HG03469 (cell line): ENCODE measurements around the gene NSUN7.
A peak's percentile ranks its signal among the peaks of the same experiment; 100 is the strongest.
"Not testable (repeated sequence)": the region's sequence is repeated elsewhere in the genome, so short reads cannot be mapped to it uniquely, and the experiment has no call there.

Experiments
- ATAC-seq: cut with Tn5 transposase; IDR thresholded peaks from one replicate; pipeline ENCODE4 v1.9.1; 2021; ENCODE audit warnings: mild to moderate bottlenecking, moderate library complexity, moderate number of reproducible peaks; ENCODE audit not compliant: unreplicated experiment

The NSUN7 gene, protein sequence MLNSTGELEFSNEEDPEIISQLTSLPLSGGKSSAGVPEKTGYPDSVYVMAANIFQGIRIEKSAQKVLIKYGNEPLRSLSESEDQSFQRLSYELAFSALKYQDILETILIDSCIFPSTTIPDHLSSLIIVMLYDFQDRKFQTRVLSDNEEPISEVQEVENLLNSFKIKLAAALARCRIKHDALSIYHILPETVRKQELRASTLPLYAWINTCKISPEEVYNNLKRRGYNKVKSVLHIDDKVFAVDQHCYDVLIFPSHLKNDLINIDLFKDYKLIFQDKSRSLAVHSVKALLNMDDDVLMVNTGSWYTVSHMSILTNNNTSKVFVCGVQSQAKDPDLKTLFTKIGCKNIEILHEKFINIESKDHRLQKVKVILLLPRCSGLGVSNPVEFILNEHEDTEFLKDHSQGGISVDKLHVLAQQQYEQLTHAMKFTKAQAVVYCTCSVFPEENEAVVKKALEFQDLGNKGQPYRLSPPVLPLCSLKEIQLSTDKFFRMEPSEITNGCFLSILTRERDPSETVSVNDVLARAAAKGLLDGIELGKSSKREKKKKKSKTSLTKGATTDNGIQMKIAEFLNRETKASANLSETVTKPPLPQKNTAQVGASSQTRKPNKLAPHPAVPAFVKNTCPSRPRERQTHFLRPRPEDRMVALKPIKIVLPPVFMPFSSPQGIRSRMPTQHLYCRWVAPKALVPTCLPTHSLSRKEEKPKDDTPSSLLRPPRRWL

DNA sequence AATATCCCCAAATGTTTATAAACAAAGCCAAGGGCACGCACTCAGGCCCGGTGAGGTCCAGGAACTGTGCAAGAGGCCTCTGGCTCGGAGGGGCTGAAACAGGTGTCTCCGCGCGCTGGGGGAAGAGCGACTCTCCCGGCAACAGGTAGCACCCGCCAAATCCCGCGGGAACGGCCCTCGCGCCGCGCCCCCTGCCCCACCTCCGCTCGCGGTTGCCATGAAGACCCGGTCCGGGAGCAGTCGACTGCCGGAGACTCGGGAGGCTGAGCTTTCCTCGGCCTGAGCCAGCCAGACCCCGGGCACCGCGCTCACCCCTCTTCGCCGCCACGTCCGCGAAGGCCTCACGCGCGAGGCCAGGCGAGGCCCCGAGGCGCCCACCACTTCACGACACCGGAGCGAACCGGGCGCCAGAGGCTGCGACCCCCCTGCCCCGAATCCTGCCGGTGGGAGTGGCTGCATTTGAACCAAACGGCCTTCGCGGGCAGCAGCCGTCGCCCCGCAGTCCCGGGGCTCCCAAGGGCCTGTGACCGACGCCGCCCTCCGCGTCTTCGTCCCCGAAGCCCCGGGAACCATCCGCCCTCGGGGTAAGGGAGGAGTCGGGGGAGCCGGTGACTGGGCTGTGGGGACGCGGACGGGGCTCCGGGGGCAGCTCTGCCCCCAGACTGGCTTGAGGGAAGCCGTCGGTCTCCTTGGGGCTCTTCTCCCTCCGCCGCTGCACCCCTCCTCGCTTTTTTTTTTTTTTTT, at the start of gene NSUN7:
TSS of gene NSUN7 (plus strand) at position 239 of the 744 bp plus-strand sequence. CDS start 739 bp downstream, outside the sequence.
- ATAC-seq: no peak

DNA sequence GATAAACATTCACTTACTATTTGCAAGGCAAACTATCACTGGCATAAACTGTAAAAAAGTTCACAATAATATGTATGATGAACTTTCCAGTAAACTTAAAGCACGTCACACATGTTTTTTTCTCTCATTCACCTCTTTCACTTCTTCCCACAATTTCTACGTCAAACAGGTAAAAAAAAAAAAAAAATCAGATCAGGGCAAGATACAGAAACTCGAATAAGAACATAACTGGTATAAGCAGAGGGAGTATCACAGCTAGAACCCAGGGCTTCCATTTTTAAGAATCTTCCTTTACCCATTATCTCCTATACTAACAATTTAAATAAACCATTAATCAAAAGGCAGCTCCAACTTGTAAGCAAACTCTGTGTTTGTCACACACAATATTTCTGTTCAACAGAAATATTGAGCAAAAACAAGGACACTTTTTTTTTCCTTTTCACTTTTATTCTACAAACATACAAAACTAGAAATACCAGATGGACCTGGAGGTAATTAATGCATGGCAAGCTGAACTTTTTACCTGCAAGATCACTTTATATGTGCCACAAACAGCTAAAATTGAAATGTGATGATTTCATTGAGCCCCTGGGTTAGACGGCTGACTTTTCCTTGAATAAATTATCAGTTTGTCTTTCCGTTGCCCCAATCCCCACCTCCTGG, 47.5 kb upstream of the NSUN7 start:
- no peak for ATAC-seq

DNA sequence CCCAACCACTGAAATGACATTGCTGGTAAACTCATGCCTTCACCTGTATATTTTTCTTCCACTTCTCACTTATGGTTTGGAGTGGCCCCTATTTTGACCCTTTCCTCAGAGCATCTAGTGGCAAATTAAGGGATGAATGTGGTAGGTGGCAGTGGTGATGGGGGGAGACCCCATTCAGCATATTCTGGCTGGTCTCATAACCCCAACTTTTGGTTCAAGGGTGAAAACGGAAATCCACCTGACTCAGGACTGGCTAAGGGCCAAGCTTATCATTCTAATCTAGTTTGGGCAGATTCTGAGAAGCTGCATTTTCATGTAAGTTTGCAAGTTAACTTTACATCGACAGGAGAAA, 47.0 kb upstream of the NSUN7 start:
- no peak for ATAC-seq

DNA sequence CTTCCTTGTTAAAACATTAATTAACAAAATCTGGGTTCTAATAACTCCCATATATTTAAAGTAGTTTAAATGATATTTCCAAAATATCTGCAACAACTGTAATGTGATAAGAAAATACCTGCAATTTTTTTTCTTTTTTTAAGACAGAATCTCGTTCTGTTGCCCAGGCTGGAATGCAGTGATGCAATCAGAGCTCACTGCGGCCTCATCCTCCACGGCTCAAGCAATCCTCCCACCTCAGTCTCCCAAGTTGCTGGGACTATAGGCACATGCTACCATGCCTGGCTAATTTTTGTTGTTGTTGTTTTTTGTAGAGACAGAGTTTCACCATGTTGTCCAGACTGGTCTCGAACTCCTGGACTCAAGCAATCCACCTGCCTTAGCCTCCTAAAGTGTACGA, 45.7 kb upstream of the NSUN7 start:
- no peak for ATAC-seq

DNA sequence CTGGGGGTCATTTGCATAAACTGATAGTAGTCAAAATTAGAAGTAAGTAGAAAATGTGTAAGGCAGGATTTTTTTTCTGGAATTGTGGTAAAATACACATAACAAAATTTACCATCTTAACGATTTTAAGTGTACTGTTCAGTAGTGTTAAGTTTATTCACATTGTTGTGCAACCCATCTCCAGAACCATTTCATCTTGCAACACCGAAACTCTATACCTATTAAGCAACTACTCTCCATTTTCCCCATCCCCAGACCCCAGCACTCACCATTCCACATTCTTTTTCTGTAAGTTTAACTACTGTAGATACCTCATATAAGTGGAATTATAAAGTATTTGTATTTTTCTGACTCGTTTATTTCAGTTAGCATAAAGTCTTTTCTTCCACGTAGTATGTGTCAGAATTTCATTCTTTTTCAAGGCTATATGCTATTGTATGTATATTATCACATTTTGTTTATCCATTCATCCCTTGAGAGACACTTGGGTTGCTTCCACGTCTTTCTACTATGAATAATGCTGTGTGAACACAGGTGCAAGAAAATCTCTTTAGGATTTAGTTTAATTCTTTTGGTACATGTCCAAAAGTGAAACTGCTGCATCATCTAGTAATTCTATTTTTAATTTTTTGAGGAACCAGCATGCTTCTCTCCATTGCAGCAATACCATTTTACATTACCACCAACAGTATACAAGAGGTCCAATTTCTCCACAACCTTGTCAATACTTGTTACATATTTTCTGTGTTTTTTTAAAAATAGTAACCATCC, 39.1 kb upstream of the NSUN7 start:
- no peak for ATAC-seq

DNA sequence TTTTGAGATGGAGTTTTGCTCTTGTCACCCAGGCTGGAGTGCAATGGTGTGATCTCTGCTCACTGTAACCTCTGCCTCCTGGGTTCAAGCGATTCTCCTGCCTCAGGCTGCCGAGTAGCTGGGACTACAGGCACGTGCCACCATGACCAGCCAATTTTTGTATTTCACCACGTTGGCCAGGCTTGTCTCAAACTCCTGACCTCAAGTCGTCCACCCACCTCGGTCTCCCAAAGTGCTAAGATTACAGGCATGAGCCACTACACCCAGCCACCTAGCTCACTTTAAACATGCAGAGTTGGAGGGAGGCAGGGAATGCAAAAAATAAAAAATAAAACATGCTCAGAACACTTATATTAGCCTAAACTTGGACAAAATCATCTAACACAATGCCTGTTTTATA, 36.8 kb upstream of the NSUN7 start:
- ATAC-seq: not testable (repeated sequence)

DNA sequence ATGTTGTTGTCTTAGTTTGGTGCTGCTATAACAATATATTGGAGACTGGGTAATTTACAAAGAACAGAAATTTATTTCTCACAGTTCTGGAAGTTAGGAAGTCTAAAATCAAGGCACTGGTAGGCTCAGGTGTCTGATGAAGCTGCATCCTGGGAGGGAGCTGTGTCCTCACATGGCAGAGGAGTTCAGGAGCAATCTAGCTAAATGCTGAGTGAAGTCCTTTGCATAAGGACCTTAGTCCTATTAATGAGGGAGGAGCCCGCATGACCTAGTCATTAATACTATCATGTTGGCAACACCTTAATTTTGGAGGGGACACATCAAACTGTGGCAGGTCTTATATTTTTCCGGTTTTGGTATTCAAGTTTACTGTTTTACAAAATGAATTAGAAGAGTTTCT, 36.0 kb upstream of the NSUN7 start:
- ATAC-seq: no peak

DNA sequence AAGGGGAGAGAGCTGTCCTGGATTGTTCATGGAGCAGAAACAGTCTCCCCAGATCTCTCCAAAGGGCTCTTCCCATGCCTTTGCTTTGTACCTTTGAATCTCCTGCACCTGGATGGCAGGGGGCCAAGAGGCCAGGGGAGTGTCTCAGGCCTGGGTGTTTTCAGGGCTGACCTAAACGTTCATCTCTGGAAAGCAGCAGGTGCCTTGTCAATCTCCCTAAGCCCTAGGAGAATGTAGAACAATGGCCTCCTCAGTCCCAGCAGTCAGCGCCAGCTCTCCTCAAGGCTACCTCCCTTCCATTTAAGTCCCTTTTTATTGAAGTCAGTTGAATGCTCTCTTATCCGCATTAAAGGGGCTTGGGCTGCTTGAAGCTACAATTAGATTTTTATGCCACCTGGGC, 31.2 kb upstream of the NSUN7 start:
- no peak for ATAC-seq

DNA sequence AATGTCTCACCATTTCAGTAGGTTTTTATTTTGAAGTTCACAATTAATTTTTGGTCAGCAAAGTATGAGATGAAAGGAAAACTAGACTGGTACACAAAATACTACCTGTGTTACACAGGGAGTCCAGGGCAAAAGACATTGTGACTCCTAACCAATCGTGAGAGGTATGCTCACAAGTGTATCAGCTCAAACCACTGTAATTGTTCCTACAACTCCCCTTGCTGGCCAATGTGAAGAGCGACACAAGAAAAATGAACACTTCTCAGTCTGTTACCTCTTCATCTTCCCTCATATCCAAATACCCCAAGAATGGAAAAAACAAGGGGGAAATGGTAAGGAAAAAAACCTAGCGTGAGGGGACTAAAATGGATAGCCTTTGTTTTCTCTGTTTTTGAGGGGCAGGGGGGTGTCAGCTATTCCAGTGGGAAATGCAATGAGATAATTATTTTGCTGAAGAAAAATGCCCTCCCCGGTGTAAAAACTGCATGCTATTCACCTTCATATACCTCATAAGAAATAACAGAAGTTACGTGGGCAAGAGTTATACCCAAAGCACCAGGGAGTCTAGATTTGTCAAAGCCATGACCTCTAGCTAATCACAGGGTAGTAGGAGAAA, 30.6 kb upstream of the NSUN7 start:
- peak; percentile 55 for ATAC-seq

DNA sequence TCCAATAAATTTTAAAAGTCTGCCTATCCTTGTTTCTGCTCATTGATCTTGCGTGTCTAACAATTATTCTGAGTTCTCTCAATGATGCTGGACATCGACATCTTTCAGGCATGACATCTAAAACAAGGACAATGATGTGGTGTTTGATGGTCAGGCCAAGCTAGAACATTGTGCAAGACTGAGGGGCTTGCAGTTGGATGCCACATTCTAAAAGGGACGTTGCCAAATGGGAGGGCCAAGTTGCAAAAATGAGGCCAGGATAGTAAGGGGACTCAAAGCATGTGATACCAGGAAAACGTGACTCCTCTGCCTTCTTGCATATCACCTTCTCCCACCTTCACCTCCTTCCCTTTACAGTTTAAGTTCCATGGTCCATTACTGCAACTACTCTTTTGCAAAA, 29.4 kb upstream of the NSUN7 start:
- ATAC-seq: no peak

DNA sequence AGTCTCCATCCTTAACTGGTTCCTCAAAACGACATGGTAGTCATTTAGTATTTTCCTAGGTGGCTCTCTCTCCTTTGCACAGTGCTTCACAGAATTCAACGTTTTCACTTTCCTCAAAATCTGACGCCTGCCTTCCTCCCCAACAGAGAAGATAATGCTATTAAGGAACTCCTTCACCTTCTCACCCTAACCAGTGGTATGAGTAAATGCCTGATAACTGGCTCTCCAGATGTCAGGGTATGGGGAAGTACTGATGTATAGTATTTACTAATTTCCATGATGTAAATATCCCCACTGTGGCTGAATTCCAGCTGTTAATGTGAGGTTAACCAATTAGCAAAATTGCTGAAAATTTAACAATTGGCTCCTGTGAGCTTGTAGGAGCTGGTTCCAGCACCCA, 28.8 kb upstream of the NSUN7 start:
- no peak for ATAC-seq

DNA sequence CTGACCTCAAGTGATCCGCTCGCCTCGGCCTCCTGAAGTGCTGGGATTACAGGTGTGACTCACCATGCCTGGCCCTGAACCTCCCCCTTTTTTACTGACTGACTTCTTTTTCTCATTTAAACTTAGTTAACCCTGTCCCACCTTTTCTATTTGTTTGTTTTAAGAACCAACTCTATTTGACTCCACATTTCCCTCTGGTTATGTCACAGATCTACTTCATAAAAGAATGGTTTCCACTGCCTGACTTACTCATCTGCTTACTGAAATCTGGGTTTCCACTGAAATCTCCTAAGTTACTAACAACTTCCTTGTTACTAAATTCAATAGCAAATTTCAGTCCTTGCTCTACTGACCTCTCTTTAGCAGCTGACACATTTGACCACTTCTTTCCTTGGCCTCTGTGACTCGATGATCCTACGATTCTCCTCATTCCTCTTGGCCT, 28.0 kb upstream of the NSUN7 start:
- no peak for ATAC-seq

DNA sequence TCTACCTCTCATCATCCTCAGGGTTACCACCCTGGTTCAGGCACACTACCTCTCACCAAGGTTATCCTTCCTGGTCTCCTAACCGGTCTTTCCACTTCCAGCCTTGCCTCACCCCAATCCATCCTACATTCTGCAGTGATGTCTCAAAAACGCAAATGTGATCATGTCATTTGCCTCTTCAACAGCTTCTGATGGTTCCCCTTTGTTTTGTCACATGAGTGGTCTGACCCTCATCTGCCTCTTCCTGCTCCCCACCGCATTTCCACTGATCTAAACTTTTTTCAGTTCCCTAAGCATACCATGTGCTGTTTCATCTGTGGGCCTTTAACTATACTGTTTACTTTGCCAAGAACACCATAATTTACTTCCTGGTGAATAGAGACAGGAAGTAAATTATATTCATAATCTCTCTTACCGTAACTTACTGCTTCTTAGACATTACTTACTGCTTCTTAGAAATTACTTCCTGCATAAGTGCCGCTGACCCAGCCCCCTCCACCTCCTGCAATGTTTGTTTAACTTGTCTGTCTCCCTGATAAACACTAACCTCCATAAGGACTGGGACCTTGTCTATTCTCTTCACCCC, 27.1 kb upstream of the NSUN7 start:
- peak; percentile 59 for ATAC-seq

DNA sequence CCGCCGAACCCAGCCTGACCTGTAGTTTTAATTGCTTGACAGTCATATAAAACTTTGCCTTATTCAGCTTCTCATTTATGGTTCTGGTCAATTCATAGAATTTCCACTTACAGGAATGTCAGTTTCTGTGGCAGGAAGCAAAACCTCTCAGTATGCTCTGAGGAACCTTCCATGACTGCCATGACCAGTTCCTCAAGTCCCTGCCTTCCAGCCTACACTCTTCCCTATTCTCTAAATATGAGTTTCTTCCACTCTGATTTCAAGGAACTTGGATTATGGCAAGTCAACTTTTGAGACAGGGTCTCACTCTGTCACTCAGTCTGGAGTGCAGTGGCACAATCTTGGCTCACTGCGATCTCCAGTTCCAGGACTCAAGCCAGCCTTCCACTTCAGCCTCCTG, 26.0 kb upstream of the NSUN7 start:
- no peak for ATAC-seq

DNA sequence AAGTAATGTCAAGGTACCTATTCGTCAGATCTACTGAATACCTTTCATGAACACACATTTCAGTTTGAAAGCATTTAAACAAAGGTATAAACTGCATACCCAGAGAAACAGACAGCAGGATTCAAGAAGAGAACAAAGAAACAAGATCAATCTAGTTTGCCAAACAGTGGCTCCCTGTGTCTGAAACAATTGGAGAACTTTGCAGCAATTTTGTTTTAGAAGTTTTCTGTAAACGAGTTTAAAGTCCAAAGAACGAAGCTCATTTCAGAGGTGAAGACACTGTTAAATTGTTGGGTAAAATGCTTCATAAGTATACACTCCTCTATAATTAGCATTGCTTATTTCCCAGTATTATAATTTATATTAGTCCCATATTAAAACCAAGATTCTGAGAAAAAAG, 21.4 kb upstream of the NSUN7 start:
- no peak for ATAC-seq

DNA sequence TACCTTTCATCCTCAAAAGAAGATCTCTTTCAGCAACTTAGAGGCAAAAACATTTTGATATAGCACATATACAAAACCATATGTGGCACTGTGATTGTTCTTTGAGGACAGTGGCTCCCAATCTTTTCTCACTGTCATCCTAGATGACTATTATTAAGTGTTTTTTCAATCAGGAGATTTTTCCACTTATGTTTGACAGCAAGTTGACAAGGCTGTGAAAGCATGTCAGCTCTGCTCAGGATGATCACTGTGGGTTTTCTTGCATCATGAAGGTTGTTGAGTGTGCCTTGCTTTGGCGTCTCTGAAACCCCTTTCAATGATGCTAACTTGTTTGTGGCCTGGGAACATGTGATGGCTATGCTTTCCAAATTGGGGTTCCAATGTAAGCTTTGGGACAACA, 20.2 kb upstream of the NSUN7 start:
- ATAC-seq: no peak

DNA sequence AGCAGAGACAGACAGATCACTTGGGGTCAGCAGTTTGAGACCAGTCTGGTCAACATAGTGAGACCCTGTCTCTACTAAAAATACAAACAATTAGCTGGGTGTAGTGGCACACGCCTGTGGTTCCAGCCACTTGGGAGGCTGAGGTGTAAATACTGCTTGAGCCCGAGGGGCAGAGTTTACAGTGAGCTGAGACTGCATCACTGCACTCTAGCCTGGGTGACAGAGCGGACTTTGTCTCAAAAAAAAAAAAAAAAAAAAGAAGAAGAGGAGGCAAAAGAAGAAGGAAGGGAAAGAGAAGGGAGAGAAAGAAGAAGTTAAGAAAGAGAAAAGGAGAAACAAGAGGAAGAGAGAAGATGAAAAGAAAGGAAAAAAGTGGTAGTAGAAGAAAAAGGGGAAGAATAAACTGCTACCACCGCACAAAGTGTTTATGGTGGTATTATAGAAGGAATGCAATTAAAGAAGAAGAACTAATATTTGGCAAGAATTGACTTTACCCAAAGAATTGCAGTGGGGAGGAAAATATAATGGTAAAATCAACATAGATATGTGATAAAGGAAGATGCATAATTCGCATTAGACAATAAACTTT, 19.6 kb upstream of the NSUN7 start:
- no peak for ATAC-seq

DNA sequence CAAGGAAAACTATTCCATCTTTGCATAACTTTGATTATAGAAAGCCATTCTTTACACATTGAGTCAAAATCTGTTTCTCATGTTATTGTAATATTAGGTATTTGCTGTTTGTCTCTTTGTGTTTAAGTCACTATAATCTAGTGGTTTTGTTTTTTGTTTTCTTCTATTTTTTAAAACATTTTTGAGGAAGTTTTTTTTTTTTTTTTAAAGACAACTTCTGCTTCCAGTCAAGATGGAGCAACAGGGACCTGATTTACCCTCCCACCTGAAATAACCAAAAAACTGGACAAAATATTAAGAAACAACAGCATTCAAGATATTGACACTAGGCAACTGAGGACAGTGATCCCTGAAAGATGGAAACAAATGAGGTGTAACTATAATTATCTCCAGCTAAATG, 18.4 kb upstream of the NSUN7 start:
- no peak for ATAC-seq

DNA sequence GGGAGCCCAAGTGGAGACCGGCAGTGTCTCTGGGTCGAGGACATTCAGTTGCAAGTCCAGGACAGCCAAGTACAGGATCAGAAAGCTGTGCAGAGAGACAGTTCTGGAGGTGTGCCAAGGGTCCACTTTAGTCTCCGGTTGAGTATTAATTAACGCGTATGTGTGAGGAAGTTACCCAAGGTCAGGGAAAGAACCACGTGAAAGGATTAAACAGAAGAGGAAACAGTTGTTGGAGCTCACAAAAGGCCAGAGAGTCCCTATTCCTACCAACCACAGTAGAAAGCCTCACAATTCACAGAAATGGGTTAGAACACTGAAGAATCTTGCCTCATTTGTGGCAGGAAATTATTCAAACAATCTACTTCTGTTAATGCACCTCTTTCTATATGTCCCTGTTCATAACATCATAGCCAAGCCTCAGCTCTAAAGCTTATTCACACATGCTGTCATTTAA, 17.9 kb upstream of the NSUN7 start:
- no peak for ATAC-seq
